Breast epithelium (tissue), 3 donors: ENCODE data around the gene PDE7B.

ENCODE experiments used
- POLR2A ChIP-seq: fragments of 450-650 bp; IDR thresholded peaks from one replicate; pipeline ENCODE4 v1.6.1; 2016; ENCODE audit warnings: antibody characterized with exemption, mild to moderate bottlenecking, moderate library complexity
- TF ChIP-seq, protein P1 (sequence below), 3 donors: fragments of 450-650 bp; IDR thresholded peaks; one replicate each; pipeline ENCODE4 v1.5.1; 2016 to 2017; ENCODE audit warnings: antibody characterized with exemption in 3 of 3, mild to moderate bottlenecking in 3 of 3, moderate library complexity in 3 of 3

GRCh38 chr6:136050475-136050874 is 199.0 kb downstream of the PDE7B start:
- TF ChIP-seq, protein P1, sequence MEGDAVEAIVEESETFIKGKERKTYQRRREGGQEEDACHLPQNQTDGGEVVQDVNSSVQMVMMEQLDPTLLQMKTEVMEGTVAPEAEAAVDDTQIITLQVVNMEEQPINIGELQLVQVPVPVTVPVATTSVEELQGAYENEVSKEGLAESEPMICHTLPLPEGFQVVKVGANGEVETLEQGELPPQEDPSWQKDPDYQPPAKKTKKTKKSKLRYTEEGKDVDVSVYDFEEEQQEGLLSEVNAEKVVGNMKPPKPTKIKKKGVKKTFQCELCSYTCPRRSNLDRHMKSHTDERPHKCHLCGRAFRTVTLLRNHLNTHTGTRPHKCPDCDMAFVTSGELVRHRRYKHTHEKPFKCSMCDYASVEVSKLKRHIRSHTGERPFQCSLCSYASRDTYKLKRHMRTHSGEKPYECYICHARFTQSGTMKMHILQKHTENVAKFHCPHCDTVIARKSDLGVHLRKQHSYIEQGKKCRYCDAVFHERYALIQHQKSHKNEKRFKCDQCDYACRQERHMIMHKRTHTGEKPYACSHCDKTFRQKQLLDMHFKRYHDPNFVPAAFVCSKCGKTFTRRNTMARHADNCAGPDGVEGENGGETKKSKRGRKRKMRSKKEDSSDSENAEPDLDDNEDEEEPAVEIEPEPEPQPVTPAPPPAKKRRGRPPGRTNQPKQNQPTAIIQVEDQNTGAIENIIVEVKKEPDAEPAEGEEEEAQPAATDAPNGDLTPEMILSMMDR (IDR thresholded peaks at IDR 0.05): no peak
- no peak for TF ChIP-seq POLR2A
